Liver (tissue), 9 donors: Measurements from ENCODE around the gene UNC13C. TPM values are rescaled to one million over a fixed set of nuclear protein-coding genes. Genes with fewer than 3 reads are reported as not detected.

Experiments used
- DNase-seq: peaks from one replicate; pipeline ENCODE4 v3.0.0-alpha.2; 2017; ENCODE audit warnings: low spot score
- H3K27ac ChIP-seq, 2 donors: one replicate each; pipeline ENCODE4 v1.7.0; 2013; ENCODE audit warnings: inconsistent platforms in 2 of 2, low read length in 2 of 2, control low read depth in 1 of 2, low read depth in 1 of 2, mild to moderate bottlenecking in 1 of 2
- H3K27me3 ChIP-seq, 4 donors: one replicate each; pipeline versions ENCODE4 v1.6.1 to v1.7.0; 2013; ENCODE audit warnings: low read length in 3 of 4, inconsistent platforms in 1 of 4, mild to moderate bottlenecking in 1 of 4, moderate library complexity in 1 of 4; ENCODE audit not compliant: control insufficient read depth in 4 of 4, insufficient read depth in 4 of 4
- H3K36me3 ChIP-seq, 4 donors: one replicate each; pipeline versions ENCODE4 v1.6.1 to v1.7.0; 2013; ENCODE audit warnings: low read length in 3 of 4, mild to moderate bottlenecking in 3 of 4, low read depth in 1 of 4, moderate library complexity in 1 of 4; ENCODE audit not compliant: control insufficient read depth in 4 of 4, insufficient read depth in 3 of 4
- H3K4me1 ChIP-seq, 4 donors: one replicate each; pipeline versions ENCODE4 v1.6.1 to v1.7.0; 2013; ENCODE audit warnings: low read length in 3 of 4, mild to moderate bottlenecking in 3 of 4, moderate library complexity in 1 of 4; ENCODE audit not compliant: control insufficient read depth in 4 of 4, insufficient read depth in 4 of 4
- H3K4me3 ChIP-seq, 3 donors: one replicate each; pipeline versions ENCODE4 v1.6.1 to v1.7.0; 2013; ENCODE audit warnings: low read length in 3 of 3, control low read depth in 1 of 3, low read depth in 1 of 3, mild to moderate bottlenecking in 1 of 3
- H3K9ac ChIP-seq, 2 donors: one replicate each; pipeline ENCODE4 v1.7.0; 2013; ENCODE audit warnings: low read length in 2 of 2, mild to moderate bottlenecking in 2 of 2, moderate library complexity in 2 of 2, control low read depth in 1 of 2, low read depth in 1 of 2
- H3K9me3 ChIP-seq, 4 donors: one replicate each; pipeline versions ENCODE4 v1.6.1 to v1.7.0; 2013; ENCODE audit warnings: low read length in 3 of 4; ENCODE audit not compliant: control insufficient read depth in 4 of 4
- ATF3 ChIP-seq: IDR thresholded peaks from 2 replicates; pipeline ENCODE4 v1.6.1; 2016; ENCODE audit warnings: antibody characterized with exemption
- CTCF ChIP-seq: fragments of 150-350 bp; IDR thresholded peaks from 2 replicates; pipeline ENCODE4 v1.5.1; 2017; ENCODE audit warnings: improper control_type of control experiment, low read depth, low read length; ENCODE audit not compliant: missing input control
- EGR1 ChIP-seq, 2 donors: IDR thresholded peaks; 2 replicates each; pipeline ENCODE4 v1.6.1; 2016 to 2018; ENCODE audit warnings: antibody characterized with exemption in 2 of 2, low read depth in 2 of 2
- FOXA1 ChIP-seq: IDR thresholded peaks from 2 replicates; pipeline ENCODE4 v1.6.1; 2016; ENCODE audit warnings: antibody characterized with exemption
- FOXA2 ChIP-seq: IDR thresholded peaks from 2 replicates; pipeline ENCODE4 v1.6.1; 2016; ENCODE audit warnings: antibody characterized with exemption
- GABPA ChIP-seq, 2 donors: IDR thresholded peaks in 1 of 2; conservative IDR thresholded peaks in 1 of 2; 2 replicates each; pipeline ENCODE4 v1.6.1; 2016; ENCODE audit warnings: antibody characterized with exemption in 2 of 2, mild to moderate bottlenecking in 1 of 2, moderate library complexity in 1 of 2
- HNF4A ChIP-seq, 2 donors: conservative IDR thresholded peaks; 2 replicates each; pipeline ENCODE4 v1.6.1; 2016; ENCODE audit warnings: antibody characterized with exemption in 2 of 2, mild to moderate bottlenecking in 2 of 2
- HNF4G ChIP-seq: IDR thresholded peaks from 2 replicates; pipeline ENCODE4 v1.6.1; 2016; ENCODE audit warnings: antibody characterized with exemption
- JUND ChIP-seq, 2 donors: IDR thresholded peaks; 2 replicates each; pipeline ENCODE4 v1.6.1; 2016; ENCODE audit warnings: antibody characterized with exemption in 2 of 2
- MAX ChIP-seq: IDR thresholded peaks from 2 replicates; pipeline ENCODE4 v1.6.1; 2016; ENCODE audit warnings: antibody characterized with exemption
- NR2F2 ChIP-seq: IDR thresholded peaks from 2 replicates; pipeline ENCODE4 v1.6.1; 2016; ENCODE audit warnings: antibody characterized with exemption
- RAD21 ChIP-seq, 2 donors: IDR thresholded peaks; 2 replicates each; pipeline ENCODE4 v1.6.1; 2016; ENCODE audit warnings: antibody characterized with exemption in 2 of 2, mild to moderate bottlenecking in 2 of 2
- REST ChIP-seq: IDR thresholded peaks from 2 replicates; pipeline ENCODE4 v1.6.1; 2016; ENCODE audit warnings: antibody characterized with exemption, mild to moderate bottlenecking
- RXRA ChIP-seq, 2 donors: IDR thresholded peaks; 2 replicates each; pipeline ENCODE4 v1.6.1; 2017 to 2018; ENCODE audit warnings: antibody characterized with exemption in 2 of 2, mild to moderate bottlenecking in 1 of 2
- SP1 ChIP-seq: IDR thresholded peaks from 2 replicates; pipeline ENCODE4 v1.6.1; 2018; ENCODE audit warnings: antibody characterized with exemption, mild to moderate bottlenecking
- TAF1 ChIP-seq: conservative IDR thresholded peaks from 2 replicates; pipeline ENCODE4 v1.6.1; 2016; ENCODE audit warnings: antibody characterized with exemption, mild to moderate bottlenecking
- YY1 ChIP-seq: IDR thresholded peaks from 2 replicates; pipeline ENCODE4 v1.6.1; 2016; ENCODE audit warnings: antibody characterized with exemption, mild to moderate bottlenecking
- ZBTB33 ChIP-seq: IDR thresholded peaks from 2 replicates; pipeline ENCODE4 v1.6.1; 2016; ENCODE audit warnings: antibody characterized with exemption
- WGBS: extraction: QIAGEN DNeasy Blood & Tissue Kit; methylation state at CpG from one replicate; pipeline ENCODE4 v1.1.7; 2013; 5-methylcytosine and 5-hydroxymethylcytosine counted together
- polyA plus RNA-seq, 2 donors: library from polyadenylated mRNA; stranded (reverse) in 1 of 2; unstranded in 1 of 2; fragments of 200-250 nt in 1 of 2; fragments of >200 nt in 1 of 2; fragmentation: Nextera tagmentation in 1 of 2; extraction: Ambion mirVana in 1 of 2; gene quantifications; one replicate each; pipeline versions ENCODE4 v1.2.1 to v1.2.3, GENCODE V29; 2013 to 2015
- total RNA-seq, 2 donors: library from RNA; depleted of rRNA; stranded (reverse); fragments of >200 nt; gene quantifications; one replicate each; pipeline ENCODE4 v1.2.3, GENCODE V29; 2014
- donor health status: healthy.
- donor health status: healthy.
- donor health status: healthy.
- donor health status: healthy.
- donor health status: healthy.

Gene UNC13C
- total and polyA plus RNA-seq, 4 donors = 0.19 TPM; not detected in 3

DNA sequence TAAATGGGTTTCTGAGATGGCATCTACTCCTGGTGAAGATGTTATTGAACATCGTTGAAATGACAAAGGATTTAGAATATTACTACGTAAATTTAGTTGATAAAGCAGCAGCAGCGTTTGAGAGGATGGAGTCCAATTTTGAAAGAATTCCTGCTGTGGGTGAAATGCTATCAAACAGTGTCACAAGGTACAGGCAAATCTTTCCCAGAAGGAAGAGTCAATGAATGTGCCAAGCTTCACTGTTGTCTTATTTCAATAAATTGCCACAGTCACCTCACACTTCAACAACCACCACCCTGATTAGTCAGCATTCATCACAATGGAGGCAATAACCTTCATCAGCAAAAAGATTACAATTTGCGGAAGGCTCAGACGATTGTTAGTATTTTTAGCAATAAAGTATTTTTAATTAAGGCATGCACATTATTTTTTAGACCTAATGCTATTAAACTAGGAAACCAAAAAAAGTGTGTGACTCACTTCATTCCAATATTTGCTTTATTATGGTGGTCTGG is 142.8 kb downstream of the UNC13C start:
- TF ChIP-seq HNF4G = no peak
- TF ChIP-seq JUND (IDR thresholded peaks at IDR 0.05) = no peak
- TF ChIP-seq ZBTB33 = no peak
- no peak for TF ChIP-seq REST
- no peak for TF ChIP-seq GABPA (IDR thresholded peaks at IDR 0.05 in 1 of 2, conservative IDR thresholded peaks at IDR 0.05 in 1 of 2)
- TF ChIP-seq TAF1 = no peak
- no peak for TF ChIP-seq HNF4A (conservative IDR thresholded peaks at IDR 0.05)
- no peak for TF ChIP-seq RXRA (IDR thresholded peaks at IDR 0.05)
- TF ChIP-seq RAD21 (IDR thresholded peaks at IDR 0.05) = no peak
- TF ChIP-seq ATF3 = no peak
- TF ChIP-seq MAX = no peak
- no peak for TF ChIP-seq FOXA1
- TF ChIP-seq SP1 = no peak
- TF ChIP-seq FOXA2 = no peak
- no peak for TF ChIP-seq CTCF
- no peak for TF ChIP-seq EGR1 (IDR thresholded peaks at IDR 0.05; ENCODE audit: low read depth in 2 of 2)
- TF ChIP-seq NR2F2 = no peak
- TF ChIP-seq YY1 = no peak
- Histone ChIP-seq H3K27ac (no peak overlapping the region), H3K9me3 (no peaks in the 10 kb centered on the region), H3K4me1 (no peaks in the 10 kb centered on the region), H3K27me3 (no peaks in the 10 kb centered on the region), H3K36me3 (no peaks in the 10 kb centered on the region), H3K4me3 (no peak overlapping the region), H3K9ac (no peak overlapping the region)
- 84% methylated on average over 5 of the region's 5 CpGs for WGBS
- DNase-seq = no peak
